Stimulated activated CD8-positive, alpha-beta memory T cell treated with anti-CD3 and anti-CD28 coated beads, Interleukin-7, amount 100 ng/mL, for 48 hours (primary cell): ENCODE measurements around the gene ZKSCAN2.
A peak's percentile ranks its signal among the peaks of the same experiment; 100 is the strongest.

Source experiments
- DNase-seq, 2 donors: peaks; one replicate each; pipeline ENCODE4 v3.0.0-alpha.2; 2020; ENCODE audit warnings: low read depth in 1 of 2; ENCODE audit errors: extremely low read depth in 1 of 2

Gene ZKSCAN2

DNA sequence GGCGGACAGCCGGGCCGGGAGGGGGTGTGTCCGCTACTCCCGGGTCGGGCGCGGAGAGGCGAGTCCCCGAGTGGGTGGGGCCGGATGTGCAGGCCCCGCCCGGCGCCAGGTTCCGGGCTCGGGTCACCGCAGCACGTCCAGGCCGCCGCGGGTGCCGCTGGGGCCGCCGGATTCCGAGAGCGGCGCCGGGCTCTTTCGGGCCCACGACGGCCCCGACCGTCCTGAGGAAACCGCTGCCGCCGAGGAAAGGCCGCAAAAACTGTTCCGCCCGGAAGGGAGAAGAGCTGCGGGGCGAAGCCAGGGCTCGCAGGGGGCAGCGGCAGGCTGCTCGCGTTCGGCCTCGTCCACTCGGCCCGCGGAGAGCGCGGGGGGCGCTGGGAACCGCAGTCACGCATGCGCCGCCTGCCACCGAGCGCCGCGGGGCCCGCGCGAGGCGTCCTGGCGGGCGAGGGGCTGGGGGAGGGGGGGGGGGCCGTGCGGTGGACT, at the start of gene ZKSCAN2:
TSS of gene ZKSCAN2 (minus strand) at position 376 of the 486 bp plus-strand sequence. CDS start 718 bp downstream, outside the sequence.
- peak; percentile 75 to 80 for DNase-seq

DNA sequence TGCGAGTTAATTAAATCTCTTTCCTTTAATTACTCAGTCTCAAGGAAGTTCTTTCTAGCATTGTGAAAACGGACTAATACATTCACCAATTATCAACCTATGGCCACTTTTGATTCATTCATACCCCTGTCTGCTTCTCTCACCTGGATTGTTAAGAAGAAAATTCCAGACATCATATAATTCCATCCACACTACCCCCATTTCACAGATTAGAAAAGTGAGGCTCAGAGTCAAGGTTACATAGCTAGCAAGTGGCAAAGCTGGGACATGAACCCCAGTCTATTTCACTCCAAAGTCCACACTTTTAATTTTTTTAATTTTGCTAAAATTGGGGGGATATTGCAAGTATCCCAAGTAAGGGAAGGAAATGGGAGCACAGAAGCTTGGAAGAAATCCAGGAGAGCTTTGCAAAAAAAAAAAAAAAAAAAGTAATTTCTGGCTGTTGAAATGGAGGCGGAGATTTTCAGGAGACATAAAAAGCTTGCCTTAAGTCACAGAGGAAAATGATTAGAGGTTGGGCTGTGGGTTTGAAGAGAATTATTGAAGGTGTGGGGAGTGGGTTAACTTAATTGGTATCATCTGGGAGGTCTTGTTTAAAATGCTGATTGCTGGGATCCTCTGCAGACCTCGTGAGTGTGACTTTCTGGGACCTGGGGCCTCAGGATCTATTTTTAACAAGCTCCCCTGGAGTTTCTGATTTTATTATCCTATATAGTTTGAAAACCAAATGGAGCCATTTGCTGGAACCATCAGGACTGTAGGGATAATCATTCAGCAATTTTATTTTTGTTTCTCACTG, 42.3 kb upstream of the ZKSCAN2 start:
- no peak for DNase-seq

- DNase-seq, result no peak
Measured at GRCh38 chr16:25298165-25298872, 40.7 kb upstream of the ZKSCAN2 start.

DNA sequence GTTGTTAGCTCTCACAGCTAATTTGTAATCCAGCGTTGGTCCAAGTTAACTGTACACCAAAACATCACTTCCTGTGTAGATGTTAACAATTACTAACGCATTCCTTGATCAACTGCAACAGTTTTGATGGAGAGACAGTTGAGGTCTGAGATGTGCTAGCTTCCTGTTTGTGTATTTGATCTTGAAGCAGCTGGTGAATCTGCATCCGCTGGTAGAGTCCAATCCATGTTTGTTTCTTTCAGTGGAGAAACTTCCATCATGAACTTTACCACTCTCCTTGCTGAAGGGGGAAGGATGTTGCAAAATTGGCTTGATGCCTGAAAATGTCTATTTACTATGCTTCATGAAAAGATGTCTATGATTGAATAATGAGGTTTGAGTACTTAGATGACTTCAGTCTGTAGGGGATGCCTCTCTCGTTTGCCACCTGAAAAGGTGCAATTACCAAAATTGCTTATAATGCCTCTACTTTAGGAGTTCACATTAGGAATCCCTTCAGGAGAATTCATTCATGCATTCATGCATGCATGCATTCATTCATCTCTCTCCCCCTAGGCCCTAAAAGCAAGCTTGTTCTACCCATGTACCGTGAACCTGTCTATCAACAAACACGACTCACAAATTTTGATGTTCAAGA, 39.6 kb upstream of the ZKSCAN2 start:
- DNase-seq, result no peak

- DNase-seq, result no peak
Measured at GRCh38 chr16:25291580-25291979, 33.9 kb upstream of the ZKSCAN2 start.

DNA sequence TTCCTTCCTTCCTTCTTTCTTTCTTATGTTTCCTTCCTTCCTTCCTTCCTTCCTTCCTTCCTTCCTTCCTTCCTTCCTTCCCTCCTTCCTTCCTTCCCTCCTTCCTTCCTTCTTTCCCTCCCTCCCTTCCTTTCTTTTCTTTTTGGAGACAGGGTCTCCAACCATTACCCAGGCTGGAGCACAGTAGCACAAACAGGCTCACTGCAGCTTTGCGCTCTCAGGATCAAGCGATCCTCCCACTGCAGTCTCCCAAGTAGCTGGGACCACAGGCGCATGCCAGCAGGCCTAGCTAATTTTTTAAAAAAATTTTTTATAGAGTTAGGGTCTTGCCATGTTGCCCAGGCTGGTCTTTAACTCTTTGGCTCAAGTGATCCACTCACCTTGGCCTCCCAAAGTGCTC, 31.8 kb upstream of the ZKSCAN2 start:
- no peak for DNase-seq

GRCh38 chr16:25279491-25279890, 21.8 kb upstream of the ZKSCAN2 start:
- DNase-seq, result no peak

GRCh38 chr16:25271421-25271820, 13.8 kb upstream of the ZKSCAN2 start:
- no peak for DNase-seq

GRCh38 chr16:25270577-25270976, 12.9 kb upstream of the ZKSCAN2 start:
- DNase-seq, result no peak

DNA sequence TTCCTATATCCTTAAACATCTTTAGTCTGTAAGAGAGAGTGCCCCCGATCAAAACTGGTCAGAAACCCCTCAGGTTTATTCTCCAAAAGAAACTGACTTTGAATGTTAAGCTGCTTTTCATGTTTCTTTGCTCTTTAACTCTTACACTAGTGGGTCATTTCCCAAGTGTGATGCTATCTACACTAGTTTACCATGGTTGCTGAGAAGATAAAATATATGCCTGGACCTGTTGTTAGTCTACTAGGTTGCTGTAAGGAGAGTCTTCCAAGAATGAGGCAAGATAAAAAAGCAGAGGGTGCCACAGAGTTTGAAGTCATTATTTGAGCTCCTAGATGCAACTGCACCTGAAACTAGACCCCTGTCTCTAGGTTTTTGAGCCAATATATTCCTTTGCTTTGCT, 12.2 kb upstream of the ZKSCAN2 start:
- DNase-seq, result no peak

DNA sequence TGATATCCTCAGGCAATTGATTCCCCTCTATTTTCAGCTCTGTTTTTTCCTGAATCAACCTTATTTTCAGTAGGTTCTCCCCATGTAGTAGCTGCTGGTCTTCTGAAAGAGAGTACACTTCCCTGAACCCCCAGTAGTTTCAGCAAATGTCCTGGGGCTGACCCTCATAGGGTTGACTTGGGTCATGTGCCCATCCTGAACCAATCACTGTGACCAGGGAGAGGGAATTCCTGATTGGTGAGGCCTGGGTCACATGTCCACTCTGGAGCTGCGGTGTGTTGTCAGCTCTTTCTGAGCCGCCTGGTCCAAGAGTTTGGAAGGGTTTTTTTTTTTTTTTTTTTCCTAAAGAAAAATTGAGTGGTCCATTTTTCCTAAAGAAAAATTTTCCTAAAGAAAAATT, 8.3 kb upstream of the ZKSCAN2 start:
- DNase-seq, result no peak

DNA sequence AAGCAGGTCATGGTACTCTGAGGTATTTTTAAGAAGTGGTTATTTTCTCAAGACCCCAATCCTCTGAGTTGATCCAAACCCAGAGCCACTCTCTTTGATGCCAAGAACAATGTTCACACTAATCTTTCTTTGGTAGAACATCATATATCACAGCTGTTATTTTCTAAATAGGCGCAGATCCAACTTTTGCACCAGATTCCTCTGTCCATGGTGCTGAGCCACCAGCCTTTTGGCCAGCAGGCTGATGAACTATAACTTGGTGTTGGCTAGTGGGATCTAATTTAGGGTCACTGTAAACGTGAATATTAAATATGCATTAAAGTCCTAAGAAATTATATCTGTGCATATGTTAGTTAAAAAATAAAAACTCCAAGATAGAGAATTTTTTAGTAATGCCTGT, 7.0 kb upstream of the ZKSCAN2 start:
- DNase-seq, result no peak

GRCh38 chr16:25260416-25260815, 2.8 kb upstream of the ZKSCAN2 start:
- DNase-seq, result no peak

- DNase-seq, result no peak
Measured at GRCh38 chr16:25258861-25259179, 1.2 kb upstream of the ZKSCAN2 start.

DNA sequence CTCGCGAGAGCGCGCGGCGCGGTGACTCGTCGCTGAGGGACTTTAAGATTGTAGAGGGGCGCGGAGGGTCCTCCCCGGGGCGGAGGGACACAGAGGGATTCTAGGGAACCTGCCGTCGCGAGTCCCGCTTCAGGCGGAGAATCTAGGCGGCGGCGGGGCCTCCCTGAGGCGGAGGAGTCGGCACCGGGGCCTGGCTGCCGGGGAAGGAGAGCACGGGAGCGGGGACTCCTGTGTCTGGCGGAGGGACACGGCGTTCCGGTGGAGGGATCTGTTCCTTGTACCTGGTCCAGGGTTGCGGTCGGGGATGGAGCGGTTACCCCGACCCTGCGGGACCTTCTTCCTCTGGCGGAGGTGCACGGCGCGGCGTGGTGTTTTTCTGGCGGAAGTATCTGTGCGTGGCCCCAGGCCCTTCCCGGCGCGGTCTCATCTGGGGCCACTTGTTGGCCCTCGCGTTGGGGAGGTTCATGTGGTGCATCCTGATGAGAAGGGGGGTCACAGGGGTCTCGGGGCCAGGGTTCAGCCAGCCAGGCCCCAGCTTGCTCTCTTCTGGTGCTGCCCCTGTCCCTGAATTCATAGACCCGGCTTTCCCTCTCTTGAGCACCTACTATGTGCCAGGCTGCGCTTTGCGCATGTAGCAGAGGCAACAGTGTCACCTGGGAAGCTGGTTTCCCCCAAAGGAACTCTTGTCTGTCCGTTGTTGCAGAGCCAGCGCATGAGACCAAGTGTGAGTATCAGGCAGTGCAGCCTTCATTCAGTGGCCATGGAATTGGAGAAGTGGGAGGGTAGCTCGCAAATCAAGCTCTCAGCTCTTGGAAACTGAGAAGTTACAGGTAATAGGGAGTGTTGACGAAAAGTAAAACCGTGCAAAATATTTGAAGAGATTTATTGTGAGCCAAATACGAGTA, 563 bp upstream of the ZKSCAN2 start:
- peak; percentile 61 to 73 for DNase-seq

DNA sequence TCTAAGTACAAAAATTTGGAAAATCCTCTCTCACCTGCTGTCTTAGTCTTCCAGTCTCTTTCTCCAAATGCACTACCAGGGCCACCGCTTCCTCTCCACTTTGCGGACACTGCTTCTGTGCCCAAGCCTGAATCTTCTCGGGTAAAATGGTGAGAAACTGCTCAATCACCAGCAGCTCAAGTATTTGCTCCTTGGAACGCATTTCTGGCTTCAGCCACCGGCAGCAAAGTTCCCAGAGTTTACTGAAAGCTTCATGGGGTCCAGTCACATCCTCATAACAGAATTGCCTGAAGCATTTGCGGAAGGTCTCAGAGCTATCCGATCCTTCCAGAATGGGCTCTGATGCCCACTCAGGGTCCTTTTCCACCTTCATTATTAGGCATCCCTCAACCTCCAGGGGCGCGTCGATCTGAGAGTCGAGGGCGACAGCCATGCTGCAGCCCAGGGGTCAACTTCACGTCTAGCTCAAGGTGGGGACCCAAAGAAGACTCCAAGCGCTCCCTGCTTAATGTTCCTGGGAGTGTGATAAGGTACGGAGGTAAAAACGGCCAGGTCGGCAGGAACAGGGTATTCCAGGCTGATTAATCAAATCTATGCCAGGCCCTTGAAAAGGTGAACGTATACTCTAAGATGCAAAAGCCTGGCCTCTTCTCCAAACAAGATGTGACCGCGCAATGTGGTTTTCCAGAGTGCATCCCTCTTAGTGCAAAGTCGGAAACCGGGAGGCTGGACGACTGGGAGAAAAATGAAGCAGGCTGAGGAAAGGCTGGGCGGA, 763 bp downstream of the ZKSCAN2 start:
- no peak for DNase-seq

DNA sequence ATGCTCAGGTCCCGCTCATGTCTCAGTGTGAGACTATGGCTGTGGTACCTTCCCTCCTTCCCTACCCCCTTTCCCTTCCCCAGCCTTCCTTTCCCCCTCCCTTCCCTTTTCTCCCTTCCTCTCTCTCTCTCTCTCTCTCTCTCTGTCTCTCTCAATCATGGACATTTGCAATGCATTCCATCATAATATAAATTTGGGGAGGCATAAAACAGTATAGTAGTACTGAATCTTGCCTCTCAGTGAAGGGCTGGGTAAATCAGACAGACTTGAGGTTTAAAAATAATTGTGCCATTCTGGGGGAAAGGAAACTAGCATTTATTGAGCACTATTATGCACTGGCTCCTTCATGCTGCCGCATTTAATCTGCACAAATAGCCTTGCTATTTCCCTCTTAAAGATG, 4.3 kb downstream of the ZKSCAN2 start:
- no peak for DNase-seq

GRCh38 chr16:25250467-25250866, 7.2 kb downstream of the ZKSCAN2 start:
- no peak for DNase-seq

DNA sequence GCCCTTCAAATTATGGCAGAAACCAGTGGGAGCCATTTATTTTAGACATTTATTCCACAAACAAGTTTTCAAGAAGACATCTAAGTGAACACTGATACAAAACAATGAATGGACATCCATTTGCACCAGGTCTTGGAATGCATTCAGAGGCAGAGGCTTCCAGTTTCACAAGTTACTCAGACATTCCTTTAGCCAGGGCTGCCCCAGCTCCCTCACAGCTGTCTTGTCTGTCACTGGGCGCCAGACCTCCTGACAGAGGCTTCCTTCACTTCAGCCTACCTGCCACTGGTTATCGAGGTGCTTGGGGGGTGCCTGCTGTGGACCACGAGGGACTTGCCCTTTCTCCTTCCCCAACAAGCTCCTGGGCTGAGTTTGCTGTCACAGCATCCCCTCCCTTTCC, 21.7 kb downstream of the ZKSCAN2 start:
- no peak for DNase-seq

GRCh38 chr16:25228372-25228771, 29.3 kb downstream of the ZKSCAN2 start:
- DNase-seq, result no peak
